H9 (cell line): ENCODE results near the gene CPSF2. TPM values are rescaled to one million over a fixed set of nuclear protein-coding genes. Genes with fewer than 3 reads are reported as not detected.
"Not testable (repeated sequence)": the region's sequence is repeated elsewhere in the genome, so short reads cannot be mapped to it uniquely, and the experiment has no call there.

Source experiments
- DNase-seq: peaks from one replicate; pipeline ENCODE4 v3.0.0-alpha.2; 2017
- H2AFZ ChIP-seq: one replicate; pipeline ENCODE4 v1.6.1; 2013; ENCODE audit warnings: mild to moderate bottlenecking, low read length, control low read depth, moderate library complexity
- H2AK5ac ChIP-seq: 2 replicates; pipeline ENCODE4 v1.6.1; 2013; ENCODE audit warnings: low read length, control low read depth, mixed read lengths; ENCODE audit not compliant: insufficient read length
- H2BK120ac ChIP-seq: one replicate; pipeline ENCODE4 v1.6.1; 2013; ENCODE audit warnings: low read depth, mild to moderate bottlenecking, low read length, control low read depth, inconsistent platforms; ENCODE audit not compliant: poor library complexity, severe bottlenecking
- H2BK12ac ChIP-seq: 2 replicates; pipeline ENCODE4 v1.6.1; 2013; ENCODE audit warnings: low read length, control low read depth, mixed read lengths, low read depth; ENCODE audit not compliant: insufficient read length
- H2BK15ac ChIP-seq: 2 replicates; pipeline ENCODE4 v1.6.1; 2013; ENCODE audit warnings: low read depth, low read length, control low read depth
- H2BK20ac ChIP-seq: one replicate; pipeline ENCODE4 v1.6.1; 2013; ENCODE audit warnings: low read depth, mild to moderate bottlenecking, low read length, control low read depth, inconsistent platforms; ENCODE audit not compliant: poor library complexity, severe bottlenecking
- H2BK5ac ChIP-seq: 2 replicates; pipeline ENCODE4 v1.6.1; 2013; ENCODE audit warnings: low read length, control low read depth, mixed read lengths; ENCODE audit not compliant: insufficient read length
- H3K14ac ChIP-seq: 2 replicates; pipeline ENCODE4 v1.6.1; 2013; ENCODE audit warnings: low read length, control low read depth; ENCODE audit not compliant: insufficient read depth
- H3K18ac ChIP-seq: 2 replicates; pipeline ENCODE4 v1.6.1; 2013; ENCODE audit warnings: low read depth, mild to moderate bottlenecking, mixed read lengths, low read length, control low read depth; ENCODE audit not compliant: insufficient read length
- H3K23ac ChIP-seq: 2 replicates; pipeline ENCODE4 v1.6.1; 2013; ENCODE audit warnings: low read length, control low read depth, mixed read lengths, low read depth; ENCODE audit not compliant: insufficient read length
- H3K23me2 ChIP-seq: 2 replicates; pipeline ENCODE4 v1.6.1; 2013; ENCODE audit warnings: low read depth, mild to moderate bottlenecking, mixed read lengths, low read length, control low read depth; ENCODE audit not compliant: insufficient read length, poor library complexity, severe bottlenecking
- H3K27ac ChIP-seq: 2 replicates; pipeline ENCODE4 v1.5.1; 2013; ENCODE audit warnings: low read length, control low read depth, mixed read lengths, low read depth; ENCODE audit not compliant: insufficient read length
- H3K27me3 ChIP-seq: 2 replicates; pipeline ENCODE4 v1.6.1; 2013; ENCODE audit warnings: low read length, control low read depth, inconsistent platforms; ENCODE audit not compliant: insufficient read depth
- H3K4ac ChIP-seq: 2 replicates; pipeline ENCODE4 v1.6.1; 2013; ENCODE audit warnings: low read depth, mild to moderate bottlenecking, control low read depth, inconsistent platforms, low read length, moderate library complexity
- H3K4me1 ChIP-seq: 2 replicates; pipeline ENCODE4 v1.6.1; 2013; ENCODE audit warnings: low read length, control low read depth, inconsistent platforms; ENCODE audit not compliant: insufficient read depth
- H3K4me2 ChIP-seq: 2 replicates; pipeline ENCODE4 v1.6.1; 2013; ENCODE audit warnings: low read length, control low read depth, mixed read lengths; ENCODE audit not compliant: insufficient read length, insufficient read depth
- H3K56ac ChIP-seq: 2 replicates; pipeline ENCODE4 v1.6.1; 2013; ENCODE audit warnings: low read depth, mild to moderate bottlenecking, mixed read lengths, low read length, control low read depth; ENCODE audit not compliant: insufficient read length
- H3K79me1 ChIP-seq: 2 replicates; pipeline ENCODE4 v1.6.1; 2013; ENCODE audit warnings: low read depth, mild to moderate bottlenecking, moderate library complexity, low read length, control low read depth, inconsistent platforms; ENCODE audit not compliant: insufficient read depth, poor library complexity, severe bottlenecking
- H3K79me2 ChIP-seq: 2 replicates; pipeline ENCODE4 v1.6.1; 2013; ENCODE audit warnings: low read length, control low read depth, inconsistent platforms; ENCODE audit not compliant: insufficient read depth
- H3K9ac ChIP-seq: 2 replicates; pipeline ENCODE4 v1.6.1; 2013; ENCODE audit warnings: low read length, control low read depth, mixed read lengths; ENCODE audit not compliant: insufficient read length; ENCODE audit errors: extremely low read depth
- H3K9me3 ChIP-seq: one replicate; pipeline ENCODE4 v1.6.1; 2013; ENCODE audit warnings: low read depth, low read length, inconsistent platforms; ENCODE audit not compliant: control insufficient read depth
- H3T11ph ChIP-seq: one replicate; pipeline ENCODE4 v1.6.1; 2013; ENCODE audit warnings: mild to moderate bottlenecking, low read length, control low read depth, inconsistent platforms
- H4K20me1 ChIP-seq: one replicate; pipeline ENCODE4 v1.6.1; 2013; ENCODE audit not compliant: control insufficient read depth, insufficient read length, insufficient read depth
- H4K5ac ChIP-seq: 2 replicates; pipeline ENCODE4 v1.6.1; 2013; ENCODE audit warnings: low read depth, mild to moderate bottlenecking, mixed read lengths, low read length, control low read depth; ENCODE audit not compliant: insufficient read length
- H4K8ac ChIP-seq: replicated peaks from 2 replicates; pipeline ENCODE4 v1.6.1; 2013; ENCODE audit warnings: low read length, control low read depth, mixed read lengths, low read depth; ENCODE audit not compliant: insufficient read length
- H4K91ac ChIP-seq: 2 replicates; pipeline ENCODE4 v1.6.1; 2013; ENCODE audit warnings: low read depth, mild to moderate bottlenecking, moderate library complexity, mixed read lengths, low read length, control low read depth; ENCODE audit not compliant: insufficient read length
- H3K27ac Mint-ChIP-seq, 3 experiments: 2 replicates in 2 of 3; 3 replicates in 1 of 3; pipeline ENCODE4 v1.8.0; 2020 to 2021; ENCODE audit warnings: mixed read lengths in 3 of 3, mild to moderate bottlenecking in 1 of 3, moderate library complexity in 1 of 3
- H3K27me3 Mint-ChIP-seq: 2 replicates; pipeline ENCODE4 v1.8.0; 2021; ENCODE audit warnings: low read depth, mild to moderate bottlenecking, moderate library complexity, mixed read lengths
- H3K36me3 Mint-ChIP-seq, 3 experiments: 2 replicates in 2 of 3; 3 replicates in 1 of 3; pipeline ENCODE4 v1.8.0; 2020 to 2021; ENCODE audit warnings: low read depth in 3 of 3, mixed read lengths in 3 of 3; ENCODE audit not compliant: insufficient read depth in 1 of 3
- H3K4me1 Mint-ChIP-seq, 2 experiments: 2 replicates each; pipeline ENCODE4 v1.8.0; 2020; ENCODE audit warnings: mixed read lengths in 2 of 2
- H3K4me3 Mint-ChIP-seq, 2 experiments: 2 replicates in 1 of 2; 3 replicates in 1 of 2; pipeline ENCODE4 v1.8.0; 2020 to 2021; ENCODE audit warnings: mild to moderate bottlenecking in 2 of 2, mixed read lengths in 2 of 2, moderate library complexity in 1 of 2
- H3K9me3 Mint-ChIP-seq, 2 experiments: 2 replicates in 1 of 2; 3 replicates in 1 of 2; pipeline ENCODE4 v1.8.0; 2020; ENCODE audit warnings: mild to moderate bottlenecking in 2 of 2, mixed read lengths in 2 of 2, moderate library complexity in 1 of 2
- CTCF ChIP-seq: fragments of 200-600 bp; sonication (generic); conservative IDR thresholded peaks from 3 replicates; pipeline ENCODE4 v1.8.0; 2021; ENCODE audit warnings: antibody characterized with exemption, mild to moderate bottlenecking
- WGBS: extraction: QIAGEN DNeasy Blood & Tissue Kit; methylation state at CpG from one replicate; pipeline ENCODE4 v1.1.7; 2013; ENCODE audit warnings: missing lambda C conversion rate, low lambda C conversion rate, mixed read lengths; ENCODE audit not compliant: insufficient read length; ENCODE audit errors: extremely low coverage; 5-methylcytosine and 5-hydroxymethylcytosine counted together
- total RNA-seq: library from RNA; stranded (reverse); gene quantifications from 2 replicates; pipeline ENCODE4 v1.2.1, GENCODE V29; 2021

CPSF2 gene
- total RNA-seq, 1 experiment from 2014 or later = 108 TPM

GRCh38 chr14:92209141-92209540 is 87.4 kb downstream of the CPSF2 start:
- Histone ChIP-seq H4K8ac (no peak overlapping the region), H3K9me3 (no peaks in the 10 kb centered on the region), H4K20me1 (no peaks in the 10 kb centered on the region), H4K5ac (no peak overlapping the region), H4K91ac (no peak overlapping the region), H3K79me1 (no peaks in the 10 kb centered on the region), H2BK12ac (no peak overlapping the region), H3K4ac (no peak overlapping the region), H3K18ac (no peak overlapping the region), H2AK5ac (no peak overlapping the region), H3K4me1 (peaks cover 1% of the 10 kb centered on the region; the same call in 1 of the 2 replicates), H3T11ph (no peak overlapping the region), H2BK5ac (no peak overlapping the region), H2BK15ac (no peak overlapping the region), H3K23me2 (no peaks in the 10 kb centered on the region), H2BK120ac (no peak overlapping the region), H3K27ac (no peak overlapping the region), H3K79me2 (no peaks in the 10 kb centered on the region), H2BK20ac (no peak overlapping the region), H3K56ac (no peak overlapping the region), H2AFZ (no peak overlapping the region), H3K27me3 (no peaks in the 10 kb centered on the region; the same call in 1 of the 2 replicates), H3K23ac (no peak overlapping the region), H3K4me2 (no peak overlapping the region), H3K9ac (no peak overlapping the region), H3K14ac (no peak overlapping the region)
- Mint-ChIP-seq H3K27me3 (peaks cover 14% of the 10 kb centered on the region), H3K9me3 (peaks cover 5 to 7% of the 10 kb centered on the region in 2 experiments; a peak in 4 of 5 replicates), H3K4me1 (peaks cover 8% of the 10 kb centered on the region in 2 experiments), H3K27ac (no peak overlapping the region), H3K4me3 (no peak overlapping the region), H3K36me3 (no peaks in the 10 kb centered on the region)
- DNase-seq = no peak
- TF ChIP-seq CTCF = no peak
- no CpG with 5 or more reads among the region's 14 CpGs for WGBS

GRCh38 chr14:92213125-92213524 is 91.4 kb downstream of the CPSF2 start:
- not testable (repeated sequence) for H3K27ac Mint-ChIP-seq, H3K27ac ChIP-seq, H3K9me3 Mint-ChIP-seq, H4K20me1 ChIP-seq, H2BK120ac ChIP-seq, H2BK20ac ChIP-seq, H2BK15ac ChIP-seq, H4K8ac ChIP-seq, H2BK5ac ChIP-seq, H3K4ac ChIP-seq, H3K79me1 ChIP-seq, H3K4me1 ChIP-seq, H3K18ac ChIP-seq, H3K23ac ChIP-seq, H3K79me2 ChIP-seq, H3K9me3 ChIP-seq, DNase-seq, H3K56ac ChIP-seq, H3K36me3 Mint-ChIP-seq, H3T11ph ChIP-seq, H3K23me2 ChIP-seq, H3K9ac ChIP-seq, H2BK12ac ChIP-seq, H3K27me3 ChIP-seq, H3K14ac ChIP-seq, H2AK5ac ChIP-seq, H3K27me3 Mint-ChIP-seq, H3K4me1 Mint-ChIP-seq, H2AFZ ChIP-seq, H4K5ac ChIP-seq, H3K4me3 Mint-ChIP-seq, H3K4me2 ChIP-seq, H4K91ac ChIP-seq
- WGBS = no CpG with 5 or more reads among the region's 3 CpGs
